Uterus (tissue), 2 donors: Measurements from ENCODE around the gene RUFY2.

ENCODE experiments used
- POLR2A ChIP-seq, 2 donors: fragments of 450-650 bp; IDR thresholded peaks; one replicate each; pipeline ENCODE4 v1.6.1; 2016; ENCODE audit warnings: antibody characterized with exemption in 2 of 2, mild to moderate bottlenecking in 1 of 2, moderate library complexity in 1 of 2
- TF ChIP-seq, protein P1 (sequence below), 4 experiments: fragments of 200-600 bp in 2 of 4; fragments of 450-650 bp in 2 of 4; sonication (generic) in 2 of 4; IDR thresholded peaks; one replicate each; pipeline ENCODE4 v1.5.1; 2016 to 2019; ENCODE audit warnings: antibody characterized with exemption in 4 of 4, mild to moderate bottlenecking in 2 of 4, moderate library complexity in 1 of 4

- TF ChIP-seq, protein P1, sequence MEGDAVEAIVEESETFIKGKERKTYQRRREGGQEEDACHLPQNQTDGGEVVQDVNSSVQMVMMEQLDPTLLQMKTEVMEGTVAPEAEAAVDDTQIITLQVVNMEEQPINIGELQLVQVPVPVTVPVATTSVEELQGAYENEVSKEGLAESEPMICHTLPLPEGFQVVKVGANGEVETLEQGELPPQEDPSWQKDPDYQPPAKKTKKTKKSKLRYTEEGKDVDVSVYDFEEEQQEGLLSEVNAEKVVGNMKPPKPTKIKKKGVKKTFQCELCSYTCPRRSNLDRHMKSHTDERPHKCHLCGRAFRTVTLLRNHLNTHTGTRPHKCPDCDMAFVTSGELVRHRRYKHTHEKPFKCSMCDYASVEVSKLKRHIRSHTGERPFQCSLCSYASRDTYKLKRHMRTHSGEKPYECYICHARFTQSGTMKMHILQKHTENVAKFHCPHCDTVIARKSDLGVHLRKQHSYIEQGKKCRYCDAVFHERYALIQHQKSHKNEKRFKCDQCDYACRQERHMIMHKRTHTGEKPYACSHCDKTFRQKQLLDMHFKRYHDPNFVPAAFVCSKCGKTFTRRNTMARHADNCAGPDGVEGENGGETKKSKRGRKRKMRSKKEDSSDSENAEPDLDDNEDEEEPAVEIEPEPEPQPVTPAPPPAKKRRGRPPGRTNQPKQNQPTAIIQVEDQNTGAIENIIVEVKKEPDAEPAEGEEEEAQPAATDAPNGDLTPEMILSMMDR (IDR thresholded peaks at IDR 0.05) = no peak
- no peak for TF ChIP-seq POLR2A (IDR thresholded peaks at IDR 0.05)
These were observed 103.1 kb downstream of the RUFY2 start for GRCh38 chr10:68303849-68304412.
